HT-29 (cell line): ENCODE data around the gene SYNC. TPM values are rescaled to one million over a fixed set of nuclear protein-coding genes. Genes with fewer than 3 reads are reported as not detected.
"Not testable (repeated sequence)": the region's sequence is repeated elsewhere in the genome, so short reads cannot be mapped to it uniquely, and the experiment has no call there.

Source experiments
- DNase-seq: peaks from one replicate; pipeline ENCODE4 v3.0.0-alpha.2; 2015; ENCODE audit warnings: low spot score
- total RNA-seq: library from RNA; depleted of rRNA; stranded (reverse); fragments of >200 nt; shearing (Covaris generic); gene quantifications from 2 replicates; pipeline ENCODE4 v1.2.3, GENCODE V29; 2014

The SYNC gene
- total RNA-seq, 1 experiment from 2014 or later: 0.76 TPM

DNA sequence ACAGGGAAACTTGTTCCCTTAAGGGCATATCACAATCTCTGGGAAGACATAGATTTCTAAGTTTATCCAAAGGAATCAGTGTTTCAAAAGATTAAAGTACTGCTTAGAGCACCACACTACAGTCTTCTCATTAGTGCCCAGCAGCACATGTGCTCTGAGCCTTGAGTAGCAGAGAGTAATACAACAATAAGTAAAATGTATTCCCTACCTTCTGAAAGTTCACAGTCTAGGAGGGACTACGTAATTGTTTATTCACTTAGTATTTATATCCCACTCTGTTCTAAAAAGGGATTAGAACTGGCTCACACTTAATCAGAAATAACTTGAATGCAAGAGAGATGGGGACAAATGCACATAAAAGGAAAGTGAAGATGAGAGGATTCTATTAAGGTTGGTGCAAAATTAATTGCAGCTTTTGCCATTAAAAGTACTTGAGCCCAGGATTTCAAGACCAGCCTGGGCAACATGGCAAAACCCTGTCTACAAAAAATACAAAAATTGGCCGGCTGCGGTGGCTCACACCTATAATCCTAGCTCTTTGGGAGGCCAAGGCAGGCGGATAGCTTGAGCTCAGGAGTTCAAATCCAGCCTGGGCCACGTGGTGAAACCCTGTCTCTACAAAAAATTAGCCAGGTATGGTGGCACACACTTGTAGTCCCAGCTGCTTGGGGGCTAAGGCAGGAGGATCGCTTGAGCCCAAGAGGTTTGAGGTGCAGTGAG lies 9.0 kb downstream of the SYNC start:
- no peak for DNase-seq

DNA sequence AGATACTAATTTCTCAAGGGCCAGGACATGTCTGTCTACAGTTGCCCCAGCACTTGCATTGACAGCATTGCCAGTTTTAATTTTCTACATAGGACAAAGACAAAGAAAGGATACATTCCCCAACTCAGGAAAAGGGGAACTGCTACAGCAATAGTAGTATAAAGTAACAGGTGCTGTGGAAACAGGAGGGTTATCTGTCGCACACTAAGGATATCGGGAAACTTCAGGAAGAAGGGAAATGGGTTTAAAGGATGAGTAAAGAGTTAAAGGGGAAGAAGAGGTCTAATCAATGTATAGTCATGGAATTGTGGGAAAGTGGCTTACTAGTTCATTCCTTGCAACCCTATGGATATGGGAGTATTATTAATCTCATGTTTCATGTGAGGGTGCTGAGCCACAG lies 16.2 kb downstream of the SYNC start:
- no peak for DNase-seq

DNA sequence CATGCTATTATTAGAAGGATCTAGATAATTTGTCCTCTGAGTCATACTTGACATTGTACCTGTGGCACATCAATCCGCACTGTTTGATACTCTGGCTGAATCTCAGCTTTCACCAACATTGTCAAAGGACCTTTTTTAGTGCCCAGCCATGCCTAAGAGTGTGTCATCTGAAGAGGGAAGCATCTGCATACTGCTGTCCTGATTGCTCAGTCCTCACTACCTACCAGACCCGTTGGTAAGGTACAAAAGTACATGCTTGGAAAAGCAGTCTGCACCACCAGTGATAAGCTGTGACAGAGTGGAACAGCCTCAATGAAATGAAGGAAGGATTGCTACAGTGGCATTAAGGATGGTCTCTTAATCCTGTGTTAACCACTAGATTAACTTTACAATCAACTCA lies 17.1 kb downstream of the SYNC start:
- DNase-seq: no peak

DNA sequence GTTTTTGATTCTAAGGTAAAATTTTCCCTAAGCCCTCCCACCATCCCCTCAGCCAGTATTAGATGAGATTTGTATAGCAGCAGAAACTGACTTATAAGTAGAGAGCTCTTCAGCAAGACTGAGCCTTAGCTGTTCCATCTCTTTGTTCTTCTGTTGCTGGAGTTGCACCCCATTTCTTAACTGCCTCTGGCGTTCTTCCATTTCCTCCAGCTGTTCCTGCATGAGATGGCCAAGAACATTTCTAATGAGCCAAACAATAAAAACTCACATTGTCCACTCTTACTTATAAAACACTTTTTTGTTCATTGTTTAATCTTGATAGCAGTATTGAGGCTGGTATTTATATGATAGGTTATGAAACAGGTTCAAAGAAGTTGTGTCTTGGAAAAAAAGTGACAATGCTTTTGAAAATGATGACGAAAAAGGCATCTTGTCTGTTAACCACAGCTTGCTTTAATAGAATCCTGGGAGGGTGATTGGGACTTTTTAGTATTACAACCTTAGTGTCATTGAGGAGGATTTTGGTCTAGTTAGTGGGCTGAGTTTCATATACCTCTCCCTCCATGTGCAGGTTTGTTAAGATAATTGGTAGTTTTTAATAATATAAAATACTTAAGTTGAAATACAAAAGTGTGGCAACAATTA lies 18.3 kb downstream of the SYNC start:
- no peak for DNase-seq

DNA sequence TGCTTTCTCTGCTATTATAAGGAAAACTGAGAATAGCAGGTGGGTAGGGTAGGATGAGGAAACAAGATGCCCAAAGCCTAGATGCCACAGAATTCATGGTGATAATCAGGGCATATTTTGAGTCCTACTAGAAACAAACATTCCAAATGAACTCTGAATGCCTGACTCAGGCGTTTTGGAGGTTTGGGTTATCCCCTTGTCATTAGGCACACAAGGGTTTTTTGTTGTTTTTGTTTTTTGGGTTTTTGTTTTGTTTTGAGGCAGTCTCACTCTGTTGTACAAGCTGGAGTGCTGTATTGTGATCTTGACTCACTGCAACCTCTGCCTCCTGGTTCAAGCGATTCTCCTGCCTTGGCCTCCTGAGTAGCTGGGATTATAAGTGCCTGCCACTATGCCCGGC lies 19.2 kb downstream of the SYNC start:
- DNase-seq: no peak

DNA sequence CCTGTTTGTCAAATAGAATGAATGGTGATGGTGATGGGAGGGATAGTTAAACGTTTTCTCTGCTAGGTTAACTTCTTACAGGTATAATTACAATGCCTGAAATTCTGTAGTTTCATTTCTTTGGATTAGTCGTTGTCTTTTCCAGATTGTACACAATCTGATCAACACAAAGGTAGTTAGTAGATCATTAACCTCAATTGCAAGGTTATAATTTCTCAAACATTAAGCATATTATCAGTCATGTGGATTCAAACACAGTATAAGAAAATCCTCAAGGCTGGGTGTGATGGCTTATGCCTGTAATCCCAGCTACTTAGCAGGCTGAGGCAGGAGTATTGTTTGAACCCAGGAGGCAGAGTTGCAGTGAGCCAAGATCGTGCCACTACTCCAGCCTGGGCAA lies 20.6 kb downstream of the SYNC start:
- no peak for DNase-seq

DNA sequence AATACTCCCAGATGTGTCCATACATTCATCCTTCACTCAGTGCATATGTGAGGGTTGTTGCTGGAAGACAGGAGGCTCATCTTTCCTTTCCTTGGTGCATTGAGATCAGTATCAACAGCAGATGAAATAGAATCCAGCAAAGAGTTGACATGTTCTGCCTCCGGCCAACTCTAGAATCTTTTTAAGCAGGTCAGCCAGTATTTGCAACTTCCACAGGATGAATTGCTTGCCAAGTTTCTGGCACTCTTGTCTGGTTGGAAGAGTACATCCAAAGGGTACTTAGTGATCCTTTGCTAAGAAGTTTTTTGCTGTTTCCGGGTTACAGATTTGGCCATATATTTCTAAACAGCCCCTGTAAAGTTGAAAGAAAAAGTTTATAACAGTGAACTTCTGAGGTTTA lies 21.1 kb downstream of the SYNC start:
- no peak for DNase-seq

DNA sequence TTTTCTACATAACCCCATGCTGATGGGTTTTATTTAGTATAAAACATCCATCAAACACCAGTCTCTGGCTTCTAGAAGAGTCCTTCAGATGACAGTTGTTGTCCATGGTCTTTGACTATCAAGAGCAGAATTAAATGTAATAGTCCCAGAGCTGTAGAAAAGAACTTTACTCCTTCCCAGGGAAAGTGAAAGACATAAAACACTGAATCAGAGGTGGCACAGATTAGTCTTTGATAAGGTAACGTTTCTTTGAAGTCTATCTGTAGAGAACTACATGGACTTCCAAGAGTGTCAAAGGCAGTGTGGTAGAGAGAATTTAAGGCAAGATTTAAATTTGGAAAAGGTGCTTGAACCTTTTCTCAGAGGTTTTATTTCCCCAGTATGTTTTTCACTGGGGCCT lies 21.9 kb downstream of the SYNC start:
- DNase-seq: no peak

DNA sequence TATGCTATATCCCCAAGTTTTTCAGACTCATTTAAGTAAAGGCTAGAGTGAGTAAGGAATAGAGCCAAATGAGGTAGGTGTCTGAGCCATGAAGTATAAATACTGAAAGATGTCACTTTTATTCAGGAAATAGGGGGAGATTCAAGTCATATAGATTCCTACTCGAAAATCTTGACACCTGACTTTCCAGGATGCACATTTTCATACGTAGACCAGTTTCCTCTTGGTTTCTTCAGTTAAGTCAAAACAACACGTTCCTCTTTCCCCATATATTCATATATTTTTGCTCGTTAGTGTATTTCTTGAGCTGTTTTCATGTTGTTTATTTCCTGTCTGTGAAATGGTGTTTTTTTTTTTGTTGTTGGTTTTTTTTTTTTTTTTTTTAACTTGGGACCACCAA lies 22.6 kb downstream of the SYNC start:
- not testable (repeated sequence) for DNase-seq

DNA sequence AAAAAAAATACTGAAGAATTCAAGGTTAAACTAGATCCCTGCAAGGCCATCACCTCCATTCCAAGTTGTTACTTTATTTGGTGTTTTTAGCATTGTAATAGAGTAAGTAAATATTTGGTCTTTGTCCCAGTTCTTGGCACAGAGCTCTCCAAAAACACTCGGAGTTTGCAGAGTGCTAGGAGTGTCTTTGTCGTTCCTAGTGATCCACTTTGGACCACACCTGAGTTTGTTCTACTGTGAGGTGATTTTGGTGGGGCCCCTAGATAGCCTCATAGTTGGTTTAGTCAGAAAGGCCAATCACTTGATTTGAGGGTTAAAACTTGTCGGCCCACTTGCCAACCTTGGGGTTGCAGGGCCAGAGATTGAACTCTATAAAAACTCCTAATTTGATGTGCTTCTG lies 25.6 kb downstream of the SYNC start:
- DNase-seq: no peak

DNA sequence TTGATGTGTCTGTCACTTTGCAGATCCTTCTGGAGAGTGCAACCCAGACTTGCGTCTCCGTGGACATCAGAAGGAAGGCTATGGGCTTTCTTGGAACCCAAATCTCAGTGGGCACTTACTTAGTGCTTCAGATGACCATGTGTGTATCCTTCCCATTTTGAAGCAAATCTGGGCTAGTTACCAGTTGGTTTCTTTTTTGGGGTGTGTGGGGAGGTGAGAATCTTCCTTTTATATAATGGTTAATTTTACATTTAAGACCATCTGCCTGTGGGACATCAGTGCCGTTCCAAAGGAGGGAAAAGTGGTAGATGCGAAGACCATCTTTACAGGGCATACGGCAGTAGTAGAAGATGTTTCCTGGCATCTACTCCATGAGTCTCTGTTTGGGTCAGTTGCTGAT lies 33.9 kb downstream of the SYNC start:
- not testable (repeated sequence) for DNase-seq

DNA sequence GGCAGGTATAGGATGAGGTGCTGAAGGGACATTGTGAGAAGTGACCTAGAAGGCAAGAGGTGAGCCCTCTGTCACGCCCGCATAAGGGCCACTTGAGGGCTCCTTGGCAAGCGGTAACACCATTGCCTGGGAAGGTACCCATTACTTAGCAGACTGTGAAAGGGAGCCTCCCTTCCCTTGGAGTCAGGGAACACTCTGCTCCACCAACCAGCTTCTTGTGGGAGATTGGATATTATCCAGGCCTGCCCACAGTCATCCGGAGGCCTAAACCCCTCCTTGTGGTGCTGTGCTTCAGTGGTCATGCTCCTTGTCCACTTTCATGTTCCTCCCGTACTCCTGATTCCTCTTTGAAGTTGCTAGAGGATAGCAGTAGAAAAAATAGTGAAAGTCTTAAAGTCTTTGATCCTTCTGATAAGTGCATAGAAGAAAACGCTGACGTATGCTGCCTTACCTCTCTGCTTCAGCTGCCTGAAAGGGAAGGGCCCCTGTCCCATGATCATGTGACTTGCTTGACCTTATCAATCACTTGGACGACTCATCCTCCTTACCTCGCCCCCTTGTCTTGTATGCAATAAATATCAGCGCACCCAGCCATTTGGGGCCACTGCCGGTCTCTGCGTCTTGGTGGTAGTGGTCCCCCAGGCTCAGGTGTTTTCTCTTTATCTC lies 35.5 kb downstream of the SYNC start:
- DNase-seq: no peak

DNA sequence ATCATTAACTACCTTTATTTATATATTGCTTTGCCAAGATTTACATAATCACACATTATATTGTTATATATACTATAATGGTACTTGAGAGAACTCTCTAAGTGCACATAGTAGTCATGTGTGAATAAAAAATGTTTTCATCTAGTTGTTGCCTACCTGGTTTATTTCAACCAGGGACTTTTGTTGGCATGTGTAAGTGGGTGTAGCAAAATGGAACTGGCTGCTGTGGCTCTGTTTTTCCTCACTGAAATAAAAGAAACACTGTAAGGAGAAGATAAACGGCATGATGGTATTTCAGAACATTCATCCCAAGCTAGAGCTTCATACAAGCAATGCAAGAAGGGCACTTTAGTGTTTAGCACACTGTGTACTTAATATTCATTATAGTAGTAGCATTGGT lies 36.7 kb downstream of the SYNC start:
- DNase-seq: no peak

DNA sequence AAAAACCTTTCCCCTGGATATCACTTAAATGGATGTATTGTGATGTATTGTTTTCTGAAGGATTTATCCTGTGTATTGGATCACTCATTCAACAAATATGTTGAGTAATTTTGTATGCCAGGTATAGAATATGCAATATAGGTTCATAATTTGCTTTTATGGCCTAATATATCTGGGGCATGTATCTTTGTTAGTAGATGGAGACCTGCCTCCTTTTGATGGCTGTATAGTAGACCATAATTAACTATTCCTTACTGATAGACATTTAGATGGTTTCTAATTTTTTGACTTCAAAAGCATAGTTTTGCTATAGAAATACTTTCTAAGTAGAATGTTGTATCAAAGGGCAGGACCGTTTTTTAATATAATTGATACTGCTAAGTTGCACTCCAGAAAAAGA lies 43.0 kb downstream of the SYNC start:
- no peak for DNase-seq

DNA sequence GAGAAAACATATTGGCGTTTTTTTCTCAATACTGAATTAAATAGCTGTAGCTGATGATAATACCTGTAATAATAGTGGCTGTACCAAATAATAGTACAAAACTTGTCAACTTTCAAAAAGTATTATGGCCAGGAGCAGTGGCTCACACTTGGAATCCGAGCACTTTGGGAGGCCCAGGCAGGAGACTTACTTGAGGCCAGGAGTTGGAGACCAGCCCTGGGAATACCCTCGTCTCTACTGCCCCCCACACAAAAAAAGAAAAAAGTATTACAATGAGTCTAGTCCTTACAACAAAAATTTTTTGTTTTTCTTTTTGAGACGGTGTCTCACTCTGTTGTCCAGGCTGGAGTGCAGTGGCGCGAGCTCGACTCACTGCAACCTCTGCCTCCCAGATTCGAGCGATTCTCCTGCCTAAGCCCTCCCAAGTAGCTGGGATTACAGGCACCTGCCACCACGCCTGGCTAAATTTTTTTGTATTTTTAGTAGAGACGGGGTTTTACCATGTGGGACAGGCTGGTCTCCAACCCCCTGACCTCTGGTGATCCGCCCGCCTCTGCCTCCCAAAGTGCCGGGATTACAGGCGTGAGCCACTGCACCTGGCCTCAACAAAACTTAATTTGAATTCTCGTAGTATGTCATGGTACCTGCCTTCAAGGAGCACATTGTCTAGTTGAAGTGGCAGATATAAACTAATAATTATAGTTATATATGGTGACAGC lies 50.2 kb downstream of the SYNC start:
- DNase-seq: no peak

DNA sequence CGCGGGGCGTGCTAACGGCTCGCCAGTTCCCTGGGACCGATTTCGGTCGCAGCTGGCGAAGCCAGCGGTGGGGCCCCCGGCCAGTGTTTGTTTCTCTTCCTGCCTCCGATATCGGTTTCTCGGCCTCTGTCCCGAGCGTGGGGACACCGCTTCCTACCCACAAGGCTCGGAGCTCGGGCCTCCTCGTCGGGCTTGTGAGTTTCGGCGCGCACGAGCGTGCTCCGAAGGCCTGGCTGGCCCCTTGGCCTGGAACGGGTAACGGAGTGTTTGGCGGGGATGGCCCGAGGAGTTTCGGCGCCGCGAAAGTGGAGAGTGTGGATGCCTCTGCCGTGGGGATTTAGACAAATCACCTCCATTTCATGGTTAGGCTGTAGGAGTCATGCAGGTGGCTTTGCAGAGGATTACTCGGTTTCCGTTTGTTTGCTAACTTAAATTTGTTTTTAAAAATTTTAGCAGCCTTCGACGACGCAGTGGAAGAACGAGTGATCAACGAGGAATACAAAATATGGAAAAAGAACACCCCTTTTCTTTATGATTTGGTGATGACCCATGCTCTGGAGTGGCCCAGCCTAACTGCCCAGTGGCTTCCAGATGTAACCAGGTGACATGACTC lies 51.0 kb downstream of the SYNC start:
- DNase-seq: no peak

DNA sequence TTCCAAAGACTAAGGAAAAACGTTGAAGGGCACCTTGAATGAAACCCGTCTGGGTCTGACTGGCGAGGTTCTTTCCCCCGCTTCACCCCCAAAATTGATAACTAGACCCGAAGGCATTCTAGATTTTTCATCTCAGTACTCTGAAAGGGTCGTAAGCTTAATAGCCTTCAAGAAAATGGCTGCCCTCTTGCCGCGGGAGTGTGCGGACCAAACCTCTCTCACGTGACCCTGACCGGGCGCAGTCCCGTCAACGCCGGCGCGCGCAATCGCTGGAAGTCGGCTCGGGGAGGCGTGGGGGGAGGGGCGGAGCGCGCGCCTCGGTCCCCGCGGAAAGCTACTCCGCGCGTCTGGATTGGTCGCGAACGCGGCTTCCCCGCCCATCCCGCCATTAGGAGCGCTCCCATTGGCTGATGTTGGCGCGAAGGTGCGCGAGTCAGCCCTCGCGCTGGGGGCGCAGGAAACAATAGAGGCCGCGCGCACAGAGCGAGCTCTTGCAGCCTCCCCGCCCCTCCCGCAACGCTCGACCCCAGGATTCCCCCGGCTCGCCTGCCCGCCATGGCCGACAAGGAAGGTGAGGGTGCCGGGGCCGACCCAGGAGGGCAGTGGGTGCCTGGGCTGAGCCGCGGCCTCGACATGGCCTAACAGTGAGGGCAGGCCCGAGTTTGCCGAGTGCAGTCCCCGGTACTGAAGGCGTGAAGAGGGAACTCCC lies 51.7 kb downstream of the SYNC start, which contains the start of gene RBBP4:
Gene RBBP4 (plus strand): TSS at position 457 of the 709 bp plus-strand sequence. CDS start 99 bp downstream, at position 556.
- DNase-seq: peak; percentile 97

DNA sequence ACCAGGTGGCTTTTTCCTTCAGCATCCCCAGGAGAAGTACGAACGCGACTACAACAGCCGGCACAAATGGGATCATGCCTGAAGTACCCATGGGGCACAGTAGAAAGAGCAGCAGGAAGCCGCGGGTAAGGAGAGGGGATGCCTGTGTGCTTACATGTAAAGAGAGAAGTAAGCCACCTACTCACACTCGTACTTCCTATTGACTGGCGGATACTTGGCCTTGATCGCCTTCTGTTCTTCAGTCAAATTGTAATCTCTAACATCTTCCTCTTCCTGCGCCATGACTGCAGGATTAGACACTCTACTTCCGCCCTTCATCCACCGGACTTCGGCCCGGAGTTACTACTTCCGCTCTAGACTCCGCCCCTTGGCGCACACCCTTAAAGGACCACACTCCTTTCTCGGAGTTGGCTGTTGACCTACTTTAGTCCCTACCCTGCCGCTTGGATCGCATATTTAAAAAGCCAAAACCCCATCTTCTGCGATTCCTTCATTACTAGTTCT lies 52.3 kb downstream of the SYNC start, which contains the start of gene ZBTB8OS:
Gene ZBTB8OS (minus strand): TSS at position 303 of the 504 bp plus-strand sequence. CDS start 21 bp downstream, at position 282.
- DNase-seq: peak; percentile 96

DNA sequence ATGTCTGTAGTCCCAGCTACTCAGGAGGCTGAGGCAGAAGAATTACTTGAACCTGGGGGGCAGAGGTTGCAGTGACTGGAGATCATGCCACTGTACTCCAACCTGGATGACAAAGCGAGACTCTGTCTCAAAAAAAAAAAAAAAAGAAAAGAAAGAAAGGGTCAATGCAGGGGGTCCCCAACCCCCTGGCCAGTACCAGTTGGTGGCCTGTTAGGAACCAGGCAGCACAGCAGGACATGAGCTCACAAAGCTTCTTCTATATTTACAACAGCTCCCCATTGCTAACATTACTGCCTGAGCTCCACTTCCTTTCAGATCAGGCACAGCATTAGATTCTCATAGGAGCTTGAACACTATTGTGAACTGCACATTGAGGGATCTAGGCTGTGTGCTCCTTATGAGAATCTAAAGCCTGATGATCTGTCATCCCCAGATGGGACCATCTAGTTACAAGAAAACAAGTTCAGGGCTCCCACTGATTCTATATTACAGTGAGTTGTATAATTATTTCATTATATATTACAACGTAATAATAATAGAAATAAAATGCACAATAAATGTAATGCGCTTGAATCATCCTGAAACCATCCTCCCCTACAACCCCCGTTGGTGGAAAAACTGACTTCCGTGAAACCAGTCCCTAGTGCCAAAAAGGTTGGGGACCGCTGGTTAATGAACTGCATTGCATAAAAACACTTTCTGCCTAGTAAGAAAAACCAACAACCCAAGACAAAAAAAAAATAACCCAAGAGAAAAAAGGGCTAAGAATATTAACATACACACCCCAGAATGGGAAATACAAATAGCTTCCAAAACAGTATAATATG lies 55.0 kb downstream of the SYNC start:
- no peak for DNase-seq

DNA sequence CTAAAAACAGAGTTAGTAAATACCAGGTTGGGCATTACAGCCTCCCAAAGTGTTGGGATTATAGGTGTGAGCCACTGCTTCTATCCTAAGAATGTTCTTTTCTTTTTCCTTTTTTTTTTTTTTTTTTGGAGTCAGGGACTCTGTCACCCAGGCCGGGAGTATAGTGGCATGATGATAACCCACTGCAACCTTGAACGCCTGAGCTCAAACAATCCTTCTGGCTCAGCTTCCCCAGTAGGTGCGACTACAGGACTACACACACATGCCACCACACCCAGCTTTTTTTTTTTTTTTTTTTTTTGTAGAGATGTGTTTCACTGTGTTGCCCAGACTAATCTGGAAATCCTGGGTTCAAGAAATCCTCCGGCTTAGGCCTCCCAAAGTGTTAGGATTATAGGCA lies 58.1 kb downstream of the SYNC start:
- DNase-seq: no peak
